SK-N-SH (cell line): ENCODE data around the gene SEPSECS. TPM values are rescaled to one million over a fixed set of nuclear protein-coding genes. Genes with fewer than 3 reads are reported as not detected.

Source experiments
- CTCF ChIA-PET: fragments of 300-600, 350-600 bp; formaldehyde crosslinking; extraction: SDS; loops from one replicate; lab custom pipeline; 2021; lab: Yijun Ruan, JAX
- POLR2A ChIA-PET: fragments of 350-600 bp; sonication (Branson Sonifier 250); formaldehyde crosslinking; extraction: SDS; loops from one replicate; lab custom pipeline; 2020; ENCODE audit warnings: antibody characterized with exemption, inconsistent platforms; lab: Yijun Ruan, JAX
- DNase-seq: peaks from one replicate; pipeline ENCODE4 v3.0.0; 2012
- H2AFZ ChIP-seq: fragments of 200-600 bp; sonication (generic); 2 replicates; pipeline ENCODE4 v1.8.1; 2016; ENCODE audit warnings: antibody characterized with exemption, mild to moderate bottlenecking, low read depth
- H3F3A ChIP-seq: fragments of 200-600 bp; sonication (generic); replicated peaks from 2 replicates; pipeline ENCODE3; 2016; ENCODE audit warnings: antibody characterized with exemption, mild to moderate bottlenecking; ENCODE audit not compliant: insufficient read depth
- H3K27ac ChIP-seq, 2 experiments: fragments of 200-500 bp in 1 of 2; fragments of 200-600 bp in 1 of 2; sonication (Bioruptor generic) in 1 of 2; sonication (generic), shearing (Covaris generic) in 1 of 2; 2 replicates each; pipeline versions ENCODE4 v1.5.1 to v1.6.1; 2014 to 2016; ENCODE audit warnings: low read depth in 2 of 2, inconsistent platforms in 1 of 2, low read length in 1 of 2, mild to moderate bottlenecking in 1 of 2, mixed read lengths in 1 of 2
- H3K27me3 ChIP-seq: fragments of 200-600 bp; sonication (generic), shearing (Covaris generic); 2 replicates; pipeline ENCODE4 v1.6.1; 2016; ENCODE audit warnings: mixed run types; ENCODE audit not compliant: insufficient read depth
- H3K36me3 ChIP-seq, 2 experiments: fragments of 200-500 bp in 1 of 2; fragments of 200-600 bp in 1 of 2; sonication (Bioruptor generic) in 1 of 2; sonication (generic) in 1 of 2; replicated peaks in 1 of 2; 2 replicates each; pipeline versions ENCODE3 to v1.5.1; 2014 to 2016; ENCODE audit warnings: low read length in 1 of 2, mild to moderate bottlenecking in 1 of 2; ENCODE audit not compliant: insufficient read depth in 2 of 2, control insufficient read depth in 1 of 2
- H3K4me1 ChIP-seq, 2 experiments: fragments of 200-500 bp in 1 of 2; fragments of 200-600 bp in 1 of 2; sonication (Bioruptor generic) in 1 of 2; sonication (generic), shearing (Covaris generic) in 1 of 2; 2 replicates each; pipeline versions ENCODE4 v1.5.1 to v1.6.1; 2014 to 2016; ENCODE audit warnings: low read depth in 1 of 2, low read length in 1 of 2, mixed run types in 1 of 2; ENCODE audit not compliant: insufficient read depth in 2 of 2, control insufficient read depth in 1 of 2
- H3K4me2 ChIP-seq: fragments of 200-600 bp; sonication (generic), shearing (Covaris generic); 2 replicates; pipeline ENCODE4 v1.6.1; 2017; ENCODE audit warnings: mixed run types
- H3K4me3 ChIP-seq, 2 experiments: fragments of 200-500 bp in 1 of 2; fragments of 200-600 bp in 1 of 2; sonication (Bioruptor generic) in 1 of 2; sonication (generic), shearing (Covaris generic) in 1 of 2; 2 replicates each; pipeline versions ENCODE4 v1.5.1 to v1.8.1; 2014 to 2016; ENCODE audit warnings: low read depth in 2 of 2, inconsistent platforms in 1 of 2, low read length in 1 of 2, mild to moderate bottlenecking in 1 of 2, mixed read lengths in 1 of 2, moderate library complexity in 1 of 2
- H3K79me2 ChIP-seq: fragments of 200-600 bp; sonication (generic); 2 replicates; pipeline ENCODE4 v1.8.1; 2017; ENCODE audit warnings: mild to moderate bottlenecking; ENCODE audit not compliant: insufficient read depth
- H3K9ac ChIP-seq: fragments of 200-600 bp; sonication (generic); 2 replicates; pipeline ENCODE4 v1.6.1; 2017; ENCODE audit warnings: mixed run types
- H3K9me2 ChIP-seq: fragments of 200-600 bp; sonication (generic); 2 replicates; pipeline ENCODE4 v1.6.1; 2017; ENCODE audit warnings: mixed run types
- H3K9me3 ChIP-seq: fragments of 200-600 bp; sonication (generic); 2 replicates; pipeline ENCODE4 v1.6.1; 2017; ENCODE audit warnings: mixed run types, mild to moderate bottlenecking, moderate library complexity
- H4K20me1 ChIP-seq: fragments of 200-600 bp; sonication (generic); 2 replicates; pipeline ENCODE4 v1.6.1; 2017; ENCODE audit warnings: mild to moderate bottlenecking, mixed run types; ENCODE audit not compliant: insufficient read depth
- CTCF ChIP-seq: fragments of 200-600 bp; sonication (generic); IDR thresholded peaks from 2 replicates; pipeline ENCODE4 v1.6.1; 2017; ENCODE audit warnings: antibody characterized with exemption, mild to moderate bottlenecking, moderate library complexity
- FOXJ3 ChIP-seq: sonication (generic); formaldehyde crosslinking; IDR thresholded peaks from 2 replicates; pipeline ENCODE4 v1.5.1; 2020; ENCODE audit warnings: mild to moderate bottlenecking, missing genetic modification reagents
- FOXM1 ChIP-seq: IDR thresholded peaks from 2 replicates; pipeline ENCODE4 v1.4.0; 2012; ENCODE audit warnings: low read depth, mild to moderate bottlenecking
- GATA2 ChIP-seq: sonication (generic); formaldehyde crosslinking; IDR thresholded peaks from 2 replicates; pipeline ENCODE4 v1.5.0; 2020; ENCODE audit warnings: mild to moderate bottlenecking, missing genetic modification reagents
- NFIC ChIP-seq: IDR thresholded peaks from 2 replicates; pipeline ENCODE4 v1.4.0; 2012; ENCODE audit warnings: borderline replicate concordance
- NRF1 ChIP-seq: IDR thresholded peaks from 2 replicates; pipeline ENCODE4 v1.6.1; 2012; ENCODE audit warnings: low read depth, mild to moderate bottlenecking, low read length
- POLR2AphosphoS5 ChIP-seq: IDR thresholded peaks from 2 replicates; pipeline ENCODE4 v1.6.1; 2012; ENCODE audit warnings: low read depth, low read length
- RAD21 ChIP-seq: IDR thresholded peaks from 2 replicates; pipeline ENCODE4 v1.6.1; 2012; ENCODE audit warnings: mild to moderate bottlenecking, low read length
- RCOR1 ChIP-seq: fragments of 150-350 bp; IDR thresholded peaks from 2 replicates; pipeline ENCODE4 v1.6.1; 2017; ENCODE audit warnings: antibody characterized with exemption, low read length
- RXRA ChIP-seq: IDR thresholded peaks from 2 replicates; pipeline ENCODE4 v1.4.0; 2012; ENCODE audit warnings: low read depth, mild to moderate bottlenecking, borderline replicate concordance
- SIN3A ChIP-seq: IDR thresholded peaks from 2 replicates; pipeline ENCODE4 v1.6.1; 2012; ENCODE audit warnings: low read depth, mild to moderate bottlenecking, low read length, moderate library complexity, borderline replicate concordance
- SMC3 ChIP-seq: IDR thresholded peaks from 2 replicates; pipeline ENCODE4 v1.6.1; 2012; ENCODE audit warnings: low read depth, low read length, improper control_type of control experiment
- TCF12 ChIP-seq: IDR thresholded peaks from 2 replicates; pipeline ENCODE4 v1.4.0; 2012
- USF1 ChIP-seq: IDR thresholded peaks from 2 replicates; pipeline ENCODE4 v1.4.0; 2012; ENCODE audit warnings: low read depth, borderline replicate concordance
- WGBS: methylation state at CpG from one replicate; pipeline ENCODE4 v1.1.6; 2017; ENCODE audit warnings: low lambda C conversion rate; 5-methylcytosine and 5-hydroxymethylcytosine counted together
- polyA plus RNA-seq, 3 experiments: library from polyadenylated mRNA; depleted of rRNA; stranded (reverse); fragments of >200 nt; gene quantifications; 2 replicates each; pipeline ENCODE4 v1.2.3, GENCODE V29; 2012
- TF ChIP-seq, protein P1 (sequence below): IDR thresholded peaks from 2 replicates; pipeline ENCODE4 v1.6.1; 2012; ENCODE audit warnings: mild to moderate bottlenecking, low read depth, low read length, moderate library complexity

The SEPSECS gene
- polyA plus RNA-seq, 1 of the 3 experiments (the other 2 are of a cell fraction) = 2.0 TPM

DNA sequence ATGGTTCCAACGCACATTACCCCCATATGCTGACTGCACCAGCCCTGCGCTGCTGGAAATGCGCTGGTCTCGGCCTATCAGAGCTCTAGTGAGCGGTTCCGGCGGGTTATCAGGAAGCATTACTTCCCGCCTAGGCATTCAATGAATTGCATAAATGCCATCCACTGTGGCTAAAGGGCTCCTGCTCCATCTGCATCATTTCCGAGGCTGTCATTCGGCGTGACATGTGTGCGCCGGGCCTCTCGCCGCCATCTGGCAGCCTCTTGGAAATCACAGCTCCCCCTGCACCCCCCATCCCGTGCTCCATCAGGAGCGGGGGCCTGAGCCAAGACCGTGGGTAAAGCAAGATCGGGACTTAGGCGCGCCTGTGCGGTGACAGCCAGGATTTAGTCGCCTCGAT lies 64.4 kb downstream of the SEPSECS start:
- Histone ChIP-seq H3K36me3 (no peaks in the 10 kb centered on the region), H3K4me1 (peaks cover 7 to 8% of the 10 kb centered on the region in 2 experiments; a peak in 1 of 4 replicates), H3F3A (peaks cover 4% of the 10 kb centered on the region), H3K9me2 (no peaks in the 10 kb centered on the region), H3K27ac (no peak overlapping the region), H3K79me2 (no peaks in the 10 kb centered on the region), H3K27me3 (peaks cover 13% of the 10 kb centered on the region), H3K4me2 (no peak overlapping the region), H4K20me1 (no peaks in the 10 kb centered on the region), H3K4me3 (no peak overlapping the region), H2AFZ (no peak overlapping the region), H3K9ac (no peak overlapping the region)
- POLR2A ChIA-PET = no interaction called here
- DNase-seq = peak; percentile 48
- WGBS = 37% methylated on average over 11 of the region's 24 CpGs
- CTCF ChIA-PET = no interaction called here
- TF ChIP-seq NFIC (no peak), SMC3 (no peak), GATA2 (no peak), NRF1 (no peak), TCF12 (no peak), CTCF (no peak), RAD21 (no peak), SIN3A (no peak)
- TF ChIP-seq, protein P1, sequence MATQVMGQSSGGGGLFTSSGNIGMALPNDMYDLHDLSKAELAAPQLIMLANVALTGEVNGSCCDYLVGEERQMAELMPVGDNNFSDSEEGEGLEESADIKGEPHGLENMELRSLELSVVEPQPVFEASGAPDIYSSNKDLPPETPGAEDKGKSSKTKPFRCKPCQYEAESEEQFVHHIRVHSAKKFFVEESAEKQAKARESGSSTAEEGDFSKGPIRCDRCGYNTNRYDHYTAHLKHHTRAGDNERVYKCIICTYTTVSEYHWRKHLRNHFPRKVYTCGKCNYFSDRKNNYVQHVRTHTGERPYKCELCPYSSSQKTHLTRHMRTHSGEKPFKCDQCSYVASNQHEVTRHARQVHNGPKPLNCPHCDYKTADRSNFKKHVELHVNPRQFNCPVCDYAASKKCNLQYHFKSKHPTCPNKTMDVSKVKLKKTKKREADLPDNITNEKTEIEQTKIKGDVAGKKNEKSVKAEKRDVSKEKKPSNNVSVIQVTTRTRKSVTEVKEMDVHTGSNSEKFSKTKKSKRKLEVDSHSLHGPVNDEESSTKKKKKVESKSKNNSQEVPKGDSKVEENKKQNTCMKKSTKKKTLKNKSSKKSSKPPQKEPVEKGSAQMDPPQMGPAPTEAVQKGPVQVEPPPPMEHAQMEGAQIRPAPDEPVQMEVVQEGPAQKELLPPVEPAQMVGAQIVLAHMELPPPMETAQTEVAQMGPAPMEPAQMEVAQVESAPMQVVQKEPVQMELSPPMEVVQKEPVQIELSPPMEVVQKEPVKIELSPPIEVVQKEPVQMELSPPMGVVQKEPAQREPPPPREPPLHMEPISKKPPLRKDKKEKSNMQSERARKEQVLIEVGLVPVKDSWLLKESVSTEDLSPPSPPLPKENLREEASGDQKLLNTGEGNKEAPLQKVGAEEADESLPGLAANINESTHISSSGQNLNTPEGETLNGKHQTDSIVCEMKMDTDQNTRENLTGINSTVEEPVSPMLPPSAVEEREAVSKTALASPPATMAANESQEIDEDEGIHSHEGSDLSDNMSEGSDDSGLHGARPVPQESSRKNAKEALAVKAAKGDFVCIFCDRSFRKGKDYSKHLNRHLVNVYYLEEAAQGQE = no peak
- TF ChIP-seq, all 33 proteins: peak for 0
- H3K9me3 ChIP-seq = no peaks in the 10 kb centered on the region

GRCh38 chr4:25092139-25092538 lies 68.1 kb downstream of the SEPSECS start:
- CTCF ChIA-PET = interaction anchor here (0.5 to 1.3 kb wide), 2 partner anchors 8 to 47 kb away, joined by 3 read pairs; no protein-coding TSS in a partner anchor
- TF ChIP-seq CTCF = no peak
- no peak for TF ChIP-seq FOXJ3 (CRISPR knock-in tag)
- TF ChIP-seq, protein P1 = no peak
- TF ChIP-seq NRF1 = no peak
- TF ChIP-seq FOXM1 = no peak
- no peak for TF ChIP-seq RXRA
- no peak for TF ChIP-seq TCF12
- no peak for TF ChIP-seq RCOR1
- TF ChIP-seq POLR2AphosphoS5 = no peak
- no peak for TF ChIP-seq RAD21
- TF ChIP-seq GATA2 = no peak
- TF ChIP-seq USF1 = no peak

More at GRCh38 chr4:25092139-25092538, 68.1 kb downstream of the SEPSECS start:
- WGBS = 50% methylated on average over 3 of the region's 3 CpGs
- Histone ChIP-seq H3K4me3 (no peak overlapping the region), H3K4me2 (no peak overlapping the region), H3K36me3 (no peaks in the 10 kb centered on the region), H4K20me1 (no peaks in the 10 kb centered on the region), H3K9me3 (no peaks in the 10 kb centered on the region), H3F3A (no peaks in the 10 kb centered on the region), H3K4me1 (peaks cover 6 to 7% of the 10 kb centered on the region in 2 experiments; a peak in 2 of 4 replicates), H3K9ac (no peak overlapping the region), H3K27ac (no peak overlapping the region), H3K27me3 (peaks cover 43% of the 10 kb centered on the region), H2AFZ (no peak overlapping the region), H3K79me2 (no peaks in the 10 kb centered on the region), H3K9me2 (no peaks in the 10 kb centered on the region)
- DNase-seq = no peak
- POLR2A ChIA-PET = no interaction called here
